GM12891 (cell line): ENCODE data around the gene ZSCAN16.

Experiments
- PAX5 ChIP-seq: IDR thresholded peaks from 2 replicates; pipeline ENCODE4 v1.6.1; 2011; ENCODE audit warnings: low read length, moderate library complexity, mild to moderate bottlenecking; ENCODE audit not compliant: insufficient read depth, severe bottlenecking
- POLR2A ChIP-seq: IDR thresholded peaks from 2 replicates; pipeline ENCODE4 v1.6.1; 2011; ENCODE audit warnings: low read depth, low read length, control low read depth
- POLR2AphosphoS5 ChIP-seq: IDR thresholded peaks from 2 replicates; pipeline ENCODE4 v1.6.1; 2011; ENCODE audit warnings: low read depth, low read length, control low read depth
- POU2F2 ChIP-seq: IDR thresholded peaks from 2 replicates; pipeline ENCODE4 v1.6.1; 2011; ENCODE audit warnings: low read depth, mild to moderate bottlenecking, control low read depth, low read length, moderate library complexity
- SPI1 ChIP-seq: IDR thresholded peaks from 2 replicates; pipeline ENCODE4 v1.6.1; 2011; ENCODE audit warnings: low read depth, low read length, control low read depth
- TAF1 ChIP-seq: IDR thresholded peaks from 2 replicates; pipeline ENCODE4 v1.6.1; 2011; ENCODE audit warnings: low read depth, low read length, control low read depth

DNA sequence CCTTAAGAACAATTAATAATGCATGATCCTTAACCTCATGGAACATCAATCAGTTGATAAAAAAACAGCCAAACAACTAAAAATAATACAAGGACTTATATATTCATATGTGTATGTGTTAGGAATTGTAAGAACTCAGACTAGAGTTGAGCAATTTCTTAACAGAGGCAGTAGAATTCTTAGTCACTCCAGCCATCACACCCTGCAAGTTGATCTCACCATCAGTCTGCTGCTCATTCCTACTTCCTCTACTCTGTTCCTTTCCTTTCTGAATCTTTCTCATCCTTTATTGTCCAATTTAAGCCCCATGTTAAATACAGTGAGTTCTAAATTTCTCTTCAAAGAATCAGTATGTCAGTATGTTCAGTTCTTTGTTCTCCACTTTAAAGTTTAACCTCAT lies 41.5 kb upstream of the ZSCAN16 start:
- TF ChIP-seq TAF1 (no peak), POLR2A (no peak), POLR2AphosphoS5 (no peak), PAX5 (no peak), POU2F2 (no peak), SPI1 (peak; percentile 52; the same call in 1 of the 2 replicates)
